GM20431 (cell line): ENCODE data around the gene CASP8.

Experiments used
- in situ Hi-C: fragments of 300-500 bp; cut with MseI, MboI; formaldehyde crosslinking; loops from one replicate; pipeline ENCODE4 v1.15.0; 2020; ENCODE audit warnings: low sequenced_read_pairs; ENCODE audit not compliant: unreplicated experiment

Gene CASP8

GRCh38 chr2:201320257-201320656 lies 59.9 kb downstream of the CASP8 start:
- in situ Hi-C loops = no loop called here

- in situ Hi-C loops = no loop called here
Measured at GRCh38 chr2:201320701-201321100, 60.4 kb downstream of the CASP8 start.

GRCh38 chr2:201322772-201323171 lies 62.4 kb downstream of the CASP8 start:
- in situ Hi-C loops = no loop called here

DNA sequence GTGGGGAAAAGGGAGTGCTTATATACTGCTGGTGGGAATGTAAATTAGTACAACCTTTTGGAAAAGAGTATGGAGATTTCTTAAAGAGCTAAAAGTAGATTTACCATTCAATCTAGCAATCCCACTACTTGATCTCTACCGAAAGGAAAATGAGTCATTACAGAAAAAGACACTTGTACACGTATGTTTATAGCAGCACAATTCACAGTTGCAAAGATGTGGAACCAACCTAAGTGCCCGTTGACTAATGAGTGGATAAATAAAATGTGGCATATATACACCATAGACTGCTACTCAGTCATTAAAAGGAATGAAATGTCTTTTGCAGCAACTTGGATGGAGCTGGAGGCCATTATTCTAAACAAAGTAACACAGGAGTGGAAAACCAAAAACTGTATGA lies 67.3 kb downstream of the CASP8 start:
- in situ Hi-C loops = no loop called here

DNA sequence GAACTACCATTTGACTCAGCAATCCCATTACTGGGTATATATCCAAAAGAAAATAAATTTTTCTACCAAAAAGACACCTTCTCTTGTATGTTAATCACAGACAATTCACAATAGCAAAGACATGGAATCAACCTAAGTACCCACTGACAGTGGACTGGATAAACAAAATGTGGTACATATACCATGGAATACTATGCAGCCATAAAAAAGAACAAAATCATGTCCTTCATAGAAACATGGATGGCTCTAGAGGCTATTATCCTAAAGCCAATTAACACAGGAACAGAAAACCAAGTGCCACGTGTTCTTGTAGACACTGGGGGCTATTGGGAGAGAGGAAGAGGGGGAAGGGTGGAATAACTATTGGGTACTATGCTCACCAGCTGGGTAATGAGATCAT lies 69.1 kb downstream of the CASP8 start:
- in situ Hi-C loops = no loop called here
